NCI-H69 (cell line): ENCODE results near the gene YPEL3.

Experiments used
- DNase-seq: peaks from one replicate; lab custom pipeline; 2025; lab: John Stamatoyannopoulos, UW

Gene YPEL3

DNA sequence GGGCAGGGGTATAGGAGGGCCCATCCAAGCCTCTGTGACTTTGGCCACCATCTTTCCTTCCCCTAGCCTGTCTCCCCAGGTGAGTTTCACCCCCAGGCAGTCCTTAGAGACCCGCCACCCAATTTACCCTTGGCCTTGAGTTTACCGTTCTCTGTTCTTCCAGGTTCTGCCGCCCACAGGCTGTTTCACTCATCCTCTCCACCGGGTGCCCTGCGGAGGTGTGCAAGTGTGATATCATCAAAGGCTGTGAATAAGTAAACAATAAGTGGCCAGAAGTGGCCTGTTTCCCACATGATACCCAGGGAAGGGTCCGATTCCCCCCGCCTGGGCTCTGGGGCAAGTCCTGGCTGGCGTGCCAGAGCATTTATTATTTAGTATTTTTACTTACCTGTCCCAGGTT is 49.8 kb downstream of the YPEL3 start:
- no peak for DNase-seq
